Measurements from ENCODE around the gene PLXNB1.

The PLXNB1 gene

GRCh38 chr3:48459331-48459730 is 29.4 kb upstream of the PLXNB1 start:
- Histone ChIP-seq H3K27me3 (ENCODE audit: insufficient read depth, poor library complexity, severe bottlenecking) (no peaks in the 10 kb centered on the region), H3K4me3 (replicated peaks; ENCODE audit: insufficient read depth, low read length) (no peak overlapping the region), H3K27ac (replicated peaks) (no peak overlapping the region)
- DNase-seq (ENCODE audit: low read depth in 1 of 2, low spot score in 1 of 2): no peak
- TF ChIP-seq, protein P1, sequence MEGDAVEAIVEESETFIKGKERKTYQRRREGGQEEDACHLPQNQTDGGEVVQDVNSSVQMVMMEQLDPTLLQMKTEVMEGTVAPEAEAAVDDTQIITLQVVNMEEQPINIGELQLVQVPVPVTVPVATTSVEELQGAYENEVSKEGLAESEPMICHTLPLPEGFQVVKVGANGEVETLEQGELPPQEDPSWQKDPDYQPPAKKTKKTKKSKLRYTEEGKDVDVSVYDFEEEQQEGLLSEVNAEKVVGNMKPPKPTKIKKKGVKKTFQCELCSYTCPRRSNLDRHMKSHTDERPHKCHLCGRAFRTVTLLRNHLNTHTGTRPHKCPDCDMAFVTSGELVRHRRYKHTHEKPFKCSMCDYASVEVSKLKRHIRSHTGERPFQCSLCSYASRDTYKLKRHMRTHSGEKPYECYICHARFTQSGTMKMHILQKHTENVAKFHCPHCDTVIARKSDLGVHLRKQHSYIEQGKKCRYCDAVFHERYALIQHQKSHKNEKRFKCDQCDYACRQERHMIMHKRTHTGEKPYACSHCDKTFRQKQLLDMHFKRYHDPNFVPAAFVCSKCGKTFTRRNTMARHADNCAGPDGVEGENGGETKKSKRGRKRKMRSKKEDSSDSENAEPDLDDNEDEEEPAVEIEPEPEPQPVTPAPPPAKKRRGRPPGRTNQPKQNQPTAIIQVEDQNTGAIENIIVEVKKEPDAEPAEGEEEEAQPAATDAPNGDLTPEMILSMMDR (IDR thresholded peaks at IDR 0.05; ENCODE audit: insufficient read depth, low read length): no peak
- TF ChIP-seq SPI1 (IDR thresholded peaks at IDR 0.05; ENCODE audit: borderline replicate concordance, low read depth): no peak
- TF ChIP-seq POLR2AphosphoS5 (IDR thresholded peaks at IDR 0.05; ENCODE audit: low read depth): no peak
- TF ChIP-seq GABPA (IDR thresholded peaks at IDR 0.05; ENCODE audit: low read depth): no peak
- TF ChIP-seq, protein P2, sequence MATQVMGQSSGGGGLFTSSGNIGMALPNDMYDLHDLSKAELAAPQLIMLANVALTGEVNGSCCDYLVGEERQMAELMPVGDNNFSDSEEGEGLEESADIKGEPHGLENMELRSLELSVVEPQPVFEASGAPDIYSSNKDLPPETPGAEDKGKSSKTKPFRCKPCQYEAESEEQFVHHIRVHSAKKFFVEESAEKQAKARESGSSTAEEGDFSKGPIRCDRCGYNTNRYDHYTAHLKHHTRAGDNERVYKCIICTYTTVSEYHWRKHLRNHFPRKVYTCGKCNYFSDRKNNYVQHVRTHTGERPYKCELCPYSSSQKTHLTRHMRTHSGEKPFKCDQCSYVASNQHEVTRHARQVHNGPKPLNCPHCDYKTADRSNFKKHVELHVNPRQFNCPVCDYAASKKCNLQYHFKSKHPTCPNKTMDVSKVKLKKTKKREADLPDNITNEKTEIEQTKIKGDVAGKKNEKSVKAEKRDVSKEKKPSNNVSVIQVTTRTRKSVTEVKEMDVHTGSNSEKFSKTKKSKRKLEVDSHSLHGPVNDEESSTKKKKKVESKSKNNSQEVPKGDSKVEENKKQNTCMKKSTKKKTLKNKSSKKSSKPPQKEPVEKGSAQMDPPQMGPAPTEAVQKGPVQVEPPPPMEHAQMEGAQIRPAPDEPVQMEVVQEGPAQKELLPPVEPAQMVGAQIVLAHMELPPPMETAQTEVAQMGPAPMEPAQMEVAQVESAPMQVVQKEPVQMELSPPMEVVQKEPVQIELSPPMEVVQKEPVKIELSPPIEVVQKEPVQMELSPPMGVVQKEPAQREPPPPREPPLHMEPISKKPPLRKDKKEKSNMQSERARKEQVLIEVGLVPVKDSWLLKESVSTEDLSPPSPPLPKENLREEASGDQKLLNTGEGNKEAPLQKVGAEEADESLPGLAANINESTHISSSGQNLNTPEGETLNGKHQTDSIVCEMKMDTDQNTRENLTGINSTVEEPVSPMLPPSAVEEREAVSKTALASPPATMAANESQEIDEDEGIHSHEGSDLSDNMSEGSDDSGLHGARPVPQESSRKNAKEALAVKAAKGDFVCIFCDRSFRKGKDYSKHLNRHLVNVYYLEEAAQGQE (IDR thresholded peaks at IDR 0.05; ENCODE audit: insufficient replicate concordance, low read depth): no peak

DNA sequence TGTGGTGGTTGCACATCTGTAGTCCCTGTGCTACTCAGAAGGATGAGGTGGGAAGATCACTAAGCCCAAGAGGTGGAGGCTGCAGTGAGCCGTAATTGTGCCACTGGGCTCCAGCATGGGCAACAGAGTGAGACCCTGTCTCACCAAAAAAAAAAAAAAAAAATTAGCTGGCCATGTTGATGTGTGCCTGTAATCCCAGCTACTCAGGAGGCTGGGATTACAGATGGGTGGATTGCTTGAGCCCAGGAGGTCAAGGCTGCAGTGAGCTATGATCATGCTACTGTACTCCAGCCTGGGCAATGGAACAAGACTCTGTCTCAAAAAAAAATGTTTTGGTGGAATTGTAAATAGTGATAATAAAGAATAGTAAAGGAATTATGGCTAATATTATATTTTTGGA is 26.6 kb upstream of the PLXNB1 start:
- TF ChIP-seq SPI1 (IDR thresholded peaks at IDR 0.05; ENCODE audit: borderline replicate concordance, low read depth): no peak
- no peak for TF ChIP-seq POLR2AphosphoS5 (IDR thresholded peaks at IDR 0.05; ENCODE audit: low read depth)
- TF ChIP-seq, protein P2 (IDR thresholded peaks at IDR 0.05; ENCODE audit: insufficient replicate concordance, low read depth): no peak
- TF ChIP-seq GABPA (IDR thresholded peaks at IDR 0.05; ENCODE audit: low read depth): no peak
- TF ChIP-seq, protein P1 (IDR thresholded peaks at IDR 0.05; ENCODE audit: insufficient read depth, low read length): no peak
- Histone ChIP-seq H3K27me3 (ENCODE audit: insufficient read depth, poor library complexity, severe bottlenecking) (no peaks in the 10 kb centered on the region), H3K27ac (replicated peaks) (no peak overlapping the region), H3K4me3 (replicated peaks; ENCODE audit: insufficient read depth, low read length) (no peak overlapping the region)
- DNase-seq (ENCODE audit: low read depth in 1 of 2, low spot score in 1 of 2): no peak

DNA sequence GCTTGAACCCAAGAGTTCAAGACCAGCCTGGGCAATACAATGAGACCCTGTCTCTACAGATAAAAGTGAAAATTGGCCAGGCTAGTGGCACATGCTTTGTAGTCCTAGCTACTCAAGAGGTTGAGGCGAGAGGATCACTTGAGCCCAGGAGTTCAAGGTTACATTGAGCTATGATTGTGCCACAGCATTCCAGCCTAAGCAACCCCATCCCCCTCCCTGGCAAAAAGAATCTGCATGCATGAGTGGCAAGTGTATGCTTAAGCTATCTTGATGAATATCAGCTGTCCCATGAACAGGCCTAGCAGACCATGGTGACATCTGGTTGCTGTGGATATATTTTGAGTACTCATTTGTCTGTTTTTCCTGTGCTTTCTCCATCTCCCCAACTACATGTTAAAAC is 21.4 kb upstream of the PLXNB1 start:
- no peaks in the 10 kb centered on the region for H3K27me3 ChIP-seq (ENCODE audit: insufficient read depth, poor library complexity, severe bottlenecking)
- TF ChIP-seq, protein P2 (IDR thresholded peaks at IDR 0.05; ENCODE audit: insufficient replicate concordance, low read depth): no peak
- TF ChIP-seq, protein P1 (IDR thresholded peaks at IDR 0.05; ENCODE audit: insufficient read depth, low read length): no peak
- TF ChIP-seq POLR2AphosphoS5 (IDR thresholded peaks at IDR 0.05; ENCODE audit: low read depth): no peak
- TF ChIP-seq SPI1 (IDR thresholded peaks at IDR 0.05; ENCODE audit: borderline replicate concordance, low read depth): no peak
- TF ChIP-seq GABPA (IDR thresholded peaks at IDR 0.05; ENCODE audit: low read depth): no peak
- no peak overlapping the region for H3K4me3 ChIP-seq (replicated peaks; ENCODE audit: insufficient read depth, low read length)
- DNase-seq (ENCODE audit: low read depth in 1 of 2, low spot score in 1 of 2): no peak
- no peak overlapping the region for H3K27ac ChIP-seq (replicated peaks)

Measured in HL-60 (cell line).